IMR-90 (cell line): ENCODE results near the gene HS2ST1. TPM values are rescaled to one million over a fixed set of nuclear protein-coding genes. Genes with fewer than 3 reads are reported as not detected.

Experiments used
- ATAC-seq: fragments of 200-7000 bp; cut with Tn5 transposase; 2 replicates; pipeline ENCODE4 v1.9.1; 2020; ENCODE audit warnings: low read depth, mild to moderate bottlenecking, moderate library complexity
- BruUV-seq: library from RNA; stranded (reverse); fragments of 400-500 nt; replicated peaks from 2 replicates; lab custom pipeline; 2021; lab: Mats Ljungman, UMichigan
- CTCF ChIA-PET: fragments of 300-600 bp; formaldehyde crosslinking; extraction: SDS; loops from one replicate; lab custom pipeline; 2021; ENCODE audit warnings: antibody characterized with exemption; lab: Yijun Ruan, JAX
- POLR2A ChIA-PET: fragments of 300-600 bp; sonication (Branson Sonifier 250); formaldehyde crosslinking; loops from one replicate; lab custom pipeline; 2022; ENCODE audit warnings: antibody characterized with exemption; ENCODE audit not compliant: unreplicated experiment; lab: Charles Lee
- DNase-seq: peaks from one replicate; pipeline ENCODE4 v3.0.0; 2013
- H2AFZ ChIP-seq: replicated peaks from 2 replicates; pipeline ENCODE3; 2013; ENCODE audit warnings: low read length, mild to moderate bottlenecking; ENCODE audit not compliant: poor library complexity
- H2AK5ac ChIP-seq: 2 replicates; pipeline ENCODE4 v1.6.1; 2013; ENCODE audit warnings: low read depth, low read length, inconsistent platforms
- H2AK9ac ChIP-seq: replicated peaks from 2 replicates; pipeline ENCODE3; 2013; ENCODE audit warnings: mild to moderate bottlenecking, low read depth, low read length, moderate library complexity; ENCODE audit not compliant: poor library complexity
- H2BK120ac ChIP-seq: 2 replicates; pipeline ENCODE4 v1.6.1; 2013; ENCODE audit warnings: low read depth, low read length, inconsistent platforms
- H2BK15ac ChIP-seq: 3 replicates; pipeline ENCODE4 v1.6.1; 2013; ENCODE audit warnings: low read depth, low read length, inconsistent platforms
- H2BK20ac ChIP-seq: 2 replicates; pipeline ENCODE4 v1.6.1; 2013; ENCODE audit warnings: low read depth, mild to moderate bottlenecking, inconsistent platforms, low read length, moderate library complexity
- H2BK5ac ChIP-seq: 2 replicates; pipeline ENCODE4 v1.6.1; 2013; ENCODE audit warnings: mild to moderate bottlenecking, low read depth, low read length, inconsistent platforms; ENCODE audit not compliant: poor library complexity, severe bottlenecking
- H3K14ac ChIP-seq: replicated peaks from 2 replicates; pipeline ENCODE4 v1.6.1; 2013; ENCODE audit warnings: low read depth, low read length, inconsistent platforms
- H3K18ac ChIP-seq: 2 replicates; pipeline ENCODE4 v1.6.1; 2013; ENCODE audit warnings: low read depth, low read length, control low read depth
- H3K23ac ChIP-seq: 2 replicates; pipeline ENCODE4 v1.6.1; 2013; ENCODE audit warnings: low read depth, low read length, inconsistent platforms
- H3K27ac ChIP-seq: 2 replicates; pipeline ENCODE4 v1.5.1; 2013; ENCODE audit warnings: mild to moderate bottlenecking, control low read depth, low read length; ENCODE audit not compliant: insufficient read depth
- H3K27me3 ChIP-seq: 2 replicates; pipeline ENCODE4 v1.6.1; 2013; ENCODE audit warnings: low read length; ENCODE audit not compliant: control insufficient read depth, insufficient read depth
- H3K36me3 ChIP-seq: 2 replicates; pipeline ENCODE4 v1.6.1; 2013; ENCODE audit warnings: low read length, mixed read lengths; ENCODE audit not compliant: control insufficient read depth, insufficient read depth
- H3K4ac ChIP-seq: 2 replicates; pipeline ENCODE4 v1.6.1; 2013; ENCODE audit warnings: low read depth, low read length, inconsistent platforms
- H3K4me1 ChIP-seq: 2 replicates; pipeline ENCODE4 v1.6.1; 2013; ENCODE audit warnings: low read length, mixed read lengths; ENCODE audit not compliant: control insufficient read depth, insufficient read depth
- H3K4me2 ChIP-seq: 2 replicates; pipeline ENCODE4 v1.6.1; 2013; ENCODE audit warnings: low read depth, mild to moderate bottlenecking, control low read depth, low read length, moderate library complexity
- H3K4me3 ChIP-seq: 2 replicates; pipeline ENCODE4 v1.5.1; 2013; ENCODE audit warnings: low read depth, mild to moderate bottlenecking, control low read depth, low read length, moderate library complexity; ENCODE audit not compliant: insufficient read depth
- H3K56ac ChIP-seq: 2 replicates; pipeline ENCODE4 v1.6.1; 2013; ENCODE audit warnings: low read length, inconsistent platforms; ENCODE audit not compliant: insufficient read depth; ENCODE audit errors: extremely low read depth
- H3K79me1 ChIP-seq, 2 experiments: 2 replicates each; pipeline ENCODE4 v1.6.1; 2013; ENCODE audit warnings: low read length in 2 of 2, inconsistent platforms in 1 of 2, low read depth in 1 of 2
- H3K9ac ChIP-seq: 2 replicates; pipeline ENCODE4 v1.6.1; 2013; ENCODE audit warnings: low read depth, low read length, control low read depth
- H3K9me1 ChIP-seq: 2 replicates; pipeline ENCODE4 v1.6.1; 2013; ENCODE audit warnings: low read length, inconsistent platforms; ENCODE audit not compliant: insufficient read depth
- H3K9me3 ChIP-seq: 2 replicates; pipeline ENCODE4 v1.6.1; 2013; ENCODE audit warnings: low read length; ENCODE audit not compliant: control insufficient read depth, insufficient read depth
- H4K20me1 ChIP-seq: 2 replicates; pipeline ENCODE4 v1.6.1; 2013; ENCODE audit warnings: low read length, inconsistent platforms; ENCODE audit not compliant: insufficient read depth
- H4K5ac ChIP-seq: 2 replicates; pipeline ENCODE4 v1.6.1; 2013; ENCODE audit warnings: mild to moderate bottlenecking, low read depth, low read length, control low read depth
- H4K8ac ChIP-seq, 2 experiments: 2 replicates each; pipeline ENCODE4 v1.6.1; 2013; ENCODE audit warnings: low read depth in 2 of 2, low read length in 2 of 2, control low read depth in 1 of 2, inconsistent platforms in 1 of 2
- H4K91ac ChIP-seq: 2 replicates; pipeline ENCODE4 v1.6.1; 2013; ENCODE audit warnings: low read depth, low read length, inconsistent platforms; ENCODE audit not compliant: insufficient read depth
- BHLHE40 ChIP-seq: fragments of 150-350 bp; IDR thresholded peaks from 2 replicates; pipeline ENCODE4 v1.6.1; 2016; ENCODE audit warnings: mild to moderate bottlenecking, low read depth, low read length
- CHD1 ChIP-seq: IDR thresholded peaks from 2 replicates; pipeline ENCODE4 v1.6.1; 2012; ENCODE audit warnings: low read depth, low read length, improper control_type of control experiment
- FOS ChIP-seq: fragments of 150-350 bp; IDR thresholded peaks from 2 replicates; pipeline ENCODE4 v1.6.1; 2016; ENCODE audit warnings: low read depth, low read length
- MAFK ChIP-seq: IDR thresholded peaks from 2 replicates; pipeline ENCODE4 v1.6.1; 2012; ENCODE audit warnings: low read depth, low read length, improper control_type of control experiment
- POLR2A ChIP-seq: IDR thresholded peaks from 2 replicates; pipeline ENCODE4 v1.6.1; 2012; ENCODE audit warnings: mild to moderate bottlenecking, low read depth, low read length
- RCOR1 ChIP-seq: IDR thresholded peaks from 2 replicates; pipeline ENCODE4 v1.6.1; 2012; ENCODE audit warnings: mild to moderate bottlenecking, low read length, improper control_type of control experiment; ENCODE audit not compliant: insufficient replicate concordance
- RFX5 ChIP-seq: IDR thresholded peaks from 2 replicates; pipeline ENCODE4 v1.8.0; 2012; ENCODE audit warnings: low read depth, mild to moderate bottlenecking, low read length, moderate library complexity
- USF2 ChIP-seq: fragments of 150-350 bp; IDR thresholded peaks from 2 replicates; pipeline ENCODE4 v1.6.1; 2017; ENCODE audit warnings: mild to moderate bottlenecking, antibody characterized with exemption, low read length, low read depth
- WGBS, 2 experiments: methylation state at CpG; one replicate each; pipeline versions ENCODE4 v1.1.5 to v1.1.7; 2013; ENCODE audit warnings: missing lambda C conversion rate in 2 of 2; ENCODE audit not compliant: insufficient read length in 1 of 2; ENCODE audit errors: extremely low coverage in 2 of 2; 5-methylcytosine and 5-hydroxymethylcytosine counted together
- dilution Hi-C: fragments of 300-500 bp; cut with HindIII; formaldehyde crosslinking; loops from one replicate; pipeline ENCODE4 v1.14.3; 2018; ENCODE audit warnings: low sequenced_read_pairs; ENCODE audit not compliant: unreplicated experiment
- in situ Hi-C: fragments of 300-500 bp; cut with MboI; formaldehyde crosslinking; loops from 3 replicates; pipeline ENCODE4 v1.14.3; 2019; ENCODE audit warnings: low sequenced_read_pairs, inconsistent platforms, mixed read lengths
- intact Hi-C: fragments of 100-400 bp; cut with micrococcal nuclease; formaldehyde crosslinking; loops from 2 replicates; pipeline ENCODE4 v1.10.0; 2022
- polyA plus RNA-seq, 3 experiments: library from polyadenylated mRNA; depleted of rRNA; stranded (reverse); fragments of >200 nt; gene quantifications; 2 replicates each; pipeline ENCODE4 v1.2.3, GENCODE V29; 2012; ENCODE audit warnings: low replicate concordance in 1 of 3
- total RNA-seq: library from RNA; depleted of rRNA; stranded (reverse); fragments of >200 nt; gene quantifications from 2 replicates; pipeline ENCODE4 v1.2.3, GENCODE V29; 2012
- TF ChIP-seq, protein P1 (sequence below): conservative IDR thresholded peaks from 2 replicates; pipeline ENCODE4 v1.5.1; 2012; ENCODE audit warnings: mild to moderate bottlenecking, low read depth, low read length, improper control_type of control experiment

Gene HS2ST1
- total and polyA plus RNA-seq, 2 of the 4 experiments (the other 2 are of a cell fraction), result 7.8 to 13.1 TPM

GRCh38 chr1:87030740-87031690 lies 116.6 kb downstream of the HS2ST1 start (continued):
- TF ChIP-seq BHLHE40, result no peak
- no peak for TF ChIP-seq POLR2A

- dilution Hi-C loops (no loop called here), in situ Hi-C loops (no loop called here), intact Hi-C loops (no loop called here)
- no peak overlapping the region for H3K4ac ChIP-seq
- H2AK9ac ChIP-seq, result no peak overlapping the region
- BruUV-seq, result no TSS peak
- no peak overlapping the region for H4K8ac ChIP-seq
- H3K23ac ChIP-seq, result no peak overlapping the region
- H3K14ac ChIP-seq, result no peak overlapping the region
- no peak overlapping the region for H3K56ac ChIP-seq
- H4K5ac ChIP-seq, result no peak overlapping the region
- no peak overlapping the region for H4K91ac ChIP-seq
- no CpG with 5 or more reads among the region's 2 CpGs for WGBS, 2 experiments
- peaks cover 3 to 10% of the 10 kb centered on the region in 2 experiments; a peak in 1 of 4 replicates for H3K79me1 ChIP-seq
- no peak overlapping the region for H3K4me3 ChIP-seq
- TF ChIP-seq RFX5 (no peak), MAFK (no peak), CHD1 (no peak), FOS (no peak), RCOR1 (no peak), USF2 (no peak)
- TF ChIP-seq, protein P1, sequence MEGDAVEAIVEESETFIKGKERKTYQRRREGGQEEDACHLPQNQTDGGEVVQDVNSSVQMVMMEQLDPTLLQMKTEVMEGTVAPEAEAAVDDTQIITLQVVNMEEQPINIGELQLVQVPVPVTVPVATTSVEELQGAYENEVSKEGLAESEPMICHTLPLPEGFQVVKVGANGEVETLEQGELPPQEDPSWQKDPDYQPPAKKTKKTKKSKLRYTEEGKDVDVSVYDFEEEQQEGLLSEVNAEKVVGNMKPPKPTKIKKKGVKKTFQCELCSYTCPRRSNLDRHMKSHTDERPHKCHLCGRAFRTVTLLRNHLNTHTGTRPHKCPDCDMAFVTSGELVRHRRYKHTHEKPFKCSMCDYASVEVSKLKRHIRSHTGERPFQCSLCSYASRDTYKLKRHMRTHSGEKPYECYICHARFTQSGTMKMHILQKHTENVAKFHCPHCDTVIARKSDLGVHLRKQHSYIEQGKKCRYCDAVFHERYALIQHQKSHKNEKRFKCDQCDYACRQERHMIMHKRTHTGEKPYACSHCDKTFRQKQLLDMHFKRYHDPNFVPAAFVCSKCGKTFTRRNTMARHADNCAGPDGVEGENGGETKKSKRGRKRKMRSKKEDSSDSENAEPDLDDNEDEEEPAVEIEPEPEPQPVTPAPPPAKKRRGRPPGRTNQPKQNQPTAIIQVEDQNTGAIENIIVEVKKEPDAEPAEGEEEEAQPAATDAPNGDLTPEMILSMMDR, result no peak
- H4K20me1 ChIP-seq, result no peaks in the 10 kb centered on the region
- H3K9ac ChIP-seq, result no peak overlapping the region
- ChIA-PET CTCF (interaction anchor here (1.1 kb wide), 1 partner anchor 9 kb away, joined by 3 read pairs; no protein-coding TSS in a partner anchor), POLR2A (no interaction called here)
- DNase-seq (no peak), ATAC-seq (no peak)
- no peaks in the 10 kb centered on the region for H3K36me3 ChIP-seq
- no peak overlapping the region for H2AK5ac ChIP-seq
- H2AFZ ChIP-seq, result no peak overlapping the region
- H3K4me2 ChIP-seq, result no peak overlapping the region
- H3K27me3 ChIP-seq, result no peaks in the 10 kb centered on the region
- H3K27ac ChIP-seq, result no peak overlapping the region
- no peak overlapping the region for H2BK120ac ChIP-seq
- no peaks in the 10 kb centered on the region for H3K9me3 ChIP-seq
- no peaks in the 10 kb centered on the region for H3K9me1 ChIP-seq
- H3K4me1 ChIP-seq, result no peaks in the 10 kb centered on the region
- no peak overlapping the region for H2BK15ac ChIP-seq
- H2BK20ac ChIP-seq, result no peak overlapping the region
- H3K18ac ChIP-seq, result no peak overlapping the region
- no peak overlapping the region for H2BK5ac ChIP-seq
These were observed 119.9 kb downstream of the HS2ST1 start for GRCh38 chr1:87034351-87034750.
